Trophoblast cell (in vitro differentiated cells and primary cell): Measurements from ENCODE around the gene HTD2. TPM values are rescaled to one million over a fixed set of nuclear protein-coding genes. Genes with fewer than 3 reads are reported as not detected.

ENCODE experiments used
- DNase-seq, 2 donors: peaks; one replicate each; pipeline ENCODE4 v3.0.0-alpha.2; 2016
- H2AFZ ChIP-seq: 2 replicates; pipeline ENCODE4 v1.6.1; 2013; ENCODE audit warnings: low read length, moderate library complexity, mild to moderate bottlenecking; ENCODE audit not compliant: insufficient read depth, poor library complexity
- H2AK5ac ChIP-seq: 2 replicates; pipeline ENCODE4 v1.6.1; 2013; ENCODE audit warnings: mild to moderate bottlenecking, low read length
- H2BK120ac ChIP-seq: 2 replicates; pipeline ENCODE4 v1.6.1; 2013; ENCODE audit warnings: low read length, mild to moderate bottlenecking, moderate library complexity; ENCODE audit not compliant: insufficient read depth, poor library complexity
- H2BK12ac ChIP-seq: 2 replicates; pipeline ENCODE4 v1.6.1; 2013; ENCODE audit warnings: mild to moderate bottlenecking, low read length, moderate library complexity
- H2BK5ac ChIP-seq: 2 replicates; pipeline ENCODE4 v1.6.1; 2013; ENCODE audit warnings: low read length, low read depth, moderate library complexity, mild to moderate bottlenecking; ENCODE audit not compliant: poor library complexity
- H3K14ac ChIP-seq: 2 replicates; pipeline ENCODE4 v1.6.1; 2013; ENCODE audit warnings: mild to moderate bottlenecking, low read length
- H3K18ac ChIP-seq: 2 replicates; pipeline ENCODE4 v1.6.1; 2013; ENCODE audit warnings: mild to moderate bottlenecking, low read length
- H3K23ac ChIP-seq: 2 replicates; pipeline ENCODE4 v1.6.1; 2013; ENCODE audit warnings: low read length
- H3K27ac ChIP-seq: 2 replicates; pipeline ENCODE4 v1.5.1; 2013; ENCODE audit warnings: low read depth, mild to moderate bottlenecking, inconsistent platforms, low read length, moderate library complexity
- H3K27me3 ChIP-seq: 2 replicates; pipeline ENCODE4 v1.6.1; 2013; ENCODE audit warnings: inconsistent platforms, mild to moderate bottlenecking, low read length, moderate library complexity; ENCODE audit not compliant: insufficient read depth
- H3K36me3 ChIP-seq, 2 experiments: 1 replicate in 1 of 2; 2 replicates in 1 of 2; pipeline ENCODE4 v1.6.1; 2013; ENCODE audit warnings: low read length in 2 of 2, mild to moderate bottlenecking in 2 of 2, moderate library complexity in 1 of 2; ENCODE audit not compliant: insufficient read depth in 2 of 2, control insufficient read depth in 1 of 2
- H3K4ac ChIP-seq: 2 replicates; pipeline ENCODE4 v1.6.1; 2013; ENCODE audit warnings: low read depth, mild to moderate bottlenecking, low read length, moderate library complexity
- H3K4me1 ChIP-seq, 2 experiments: 1 replicate in 1 of 2; 2 replicates in 1 of 2; pipeline ENCODE4 v1.6.1; 2013; ENCODE audit warnings: low read length in 2 of 2, mild to moderate bottlenecking in 2 of 2, moderate library complexity in 1 of 2; ENCODE audit not compliant: insufficient read depth in 2 of 2, control insufficient read depth in 1 of 2
- H3K4me2 ChIP-seq: 2 replicates; pipeline ENCODE4 v1.6.1; 2013; ENCODE audit warnings: inconsistent platforms, mild to moderate bottlenecking, low read length, moderate library complexity
- H3K4me3 ChIP-seq: 2 replicates; pipeline ENCODE4 v1.5.1; 2013; ENCODE audit warnings: mild to moderate bottlenecking, low read depth, low read length, inconsistent platforms
- H3K79me1 ChIP-seq: one replicate; pipeline ENCODE4 v1.6.1; 2013; ENCODE audit warnings: low read length
- H3K79me2 ChIP-seq: 2 replicates; pipeline ENCODE4 v1.6.1; 2013; ENCODE audit warnings: low read length, mild to moderate bottlenecking; ENCODE audit not compliant: control insufficient read depth, insufficient read depth, poor library complexity
- H3K9ac ChIP-seq: 2 replicates; pipeline ENCODE4 v1.6.1; 2013; ENCODE audit warnings: mild to moderate bottlenecking, low read length
- H3K9me3 ChIP-seq: 2 replicates; pipeline ENCODE4 v1.6.1; 2013; ENCODE audit warnings: low read depth, mild to moderate bottlenecking, control low read depth, inconsistent platforms, low read length; ENCODE audit not compliant: insufficient read depth
- H4K12ac ChIP-seq: 2 replicates; pipeline ENCODE4 v1.6.1; 2013; ENCODE audit warnings: low read depth, mild to moderate bottlenecking, low read length, moderate library complexity
- H4K8ac ChIP-seq: 2 replicates; pipeline ENCODE4 v1.6.1; 2013; ENCODE audit warnings: low read depth, mild to moderate bottlenecking, low read length, moderate library complexity
- H4K91ac ChIP-seq: one replicate; pipeline ENCODE4 v1.6.1; 2013; ENCODE audit warnings: low read depth, mild to moderate bottlenecking, low read length, moderate library complexity
- WGBS: extraction: QIAGEN DNeasy Blood & Tissue Kit; methylation state at CpG from one replicate; pipeline ENCODE4 v1.1.7; 2013; ENCODE audit warnings: missing lambda C conversion rate; ENCODE audit not compliant: insufficient read length, insufficient coverage; ENCODE audit errors: extremely low coverage; 5-methylcytosine and 5-hydroxymethylcytosine counted together
- polyA plus RNA-seq: library from polyadenylated mRNA; stranded (reverse); fragments of 200-250 nt; gene quantifications from 2 replicates; pipeline ENCODE4 v1.2.3, GENCODE V29; 2013

The HTD2 gene
- 4.4 and 5.4 TPM in 2 replicates for polyA plus RNA-seq

DNA sequence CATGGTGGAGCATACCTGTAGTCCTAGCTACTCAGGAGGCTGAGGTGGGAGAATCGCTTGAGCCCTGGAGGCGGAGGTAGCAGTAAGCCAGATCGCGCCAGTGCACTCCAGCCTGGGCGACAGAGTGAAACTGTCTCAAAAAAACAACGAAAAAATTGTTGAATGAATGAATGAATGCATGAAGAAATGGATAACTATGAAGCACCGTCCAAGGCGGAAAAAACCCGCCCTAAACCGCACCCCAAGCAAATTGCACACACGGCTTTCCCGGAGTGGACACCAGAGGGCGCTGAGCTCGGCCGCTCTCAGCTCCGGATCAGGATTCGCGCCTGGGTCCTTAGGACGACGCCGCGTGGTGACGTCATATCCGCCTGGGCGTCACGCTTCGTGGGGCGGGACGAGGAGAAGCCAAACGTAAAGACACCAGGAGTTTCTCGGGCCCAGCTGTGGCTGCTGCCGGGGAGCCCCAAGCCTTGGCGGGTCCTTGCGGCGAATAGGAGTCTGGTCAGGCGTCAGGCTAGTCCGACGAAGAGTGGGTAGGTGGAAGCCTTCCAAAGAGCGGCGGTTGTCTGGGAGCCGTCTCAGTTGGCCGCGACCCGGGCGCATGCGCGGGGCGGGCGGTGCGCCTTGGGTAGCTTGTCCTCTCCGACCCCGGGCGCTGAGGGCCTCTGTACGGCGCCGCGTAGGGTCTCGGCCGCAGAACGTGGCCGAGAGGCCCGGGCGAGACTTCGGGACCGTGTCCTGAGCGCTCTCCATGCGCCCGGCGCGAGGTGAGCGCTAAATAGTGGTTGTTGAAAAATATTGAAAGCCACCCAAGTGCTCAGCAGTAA is at the start of gene HTD2, which contains the start of gene RPP14:
Gene HTD2, plus strand, starts transcription at position 639 of the 830 bp plus-strand sequence. CDS start 11,094 bp downstream, outside the sequence.
Gene RPP14, plus strand, starts transcription at position 364 of the 830 bp plus-strand sequence. CDS start 4,085 bp downstream, outside the sequence.
- Histone ChIP-seq H3K14ac (peak within 1 kb of the TSS; percentile 85), H3K36me3 (peaks cover 9 to 11% of the 10 kb centered on the region in 2 experiments), H3K9ac (peak within 1 kb of the TSS; percentile 97), H4K8ac (peak within 1 kb of the TSS; percentile 91), H4K91ac (peak within 1 kb of the TSS; percentile 89), H3K4me2 (peak within 1 kb of the TSS; percentile 82), H4K12ac (peak within 1 kb of the TSS; percentile 89), H3K9me3 (no peaks in the 10 kb centered on the region), H2AK5ac (no peak within 1 kb of the TSS), H3K27ac (peak within 1 kb of the TSS; percentile 93), H2BK120ac (peak within 1 kb of the TSS; percentile 78), H3K4me1 (peaks cover 3 to 6% of the 10 kb centered on the region in 2 experiments), H3K4me3 (peak within 1 kb of the TSS; percentile 92), H3K18ac (peak within 1 kb of the TSS; percentile 73), H3K79me1 (peaks cover 4% of the 10 kb centered on the region), H3K27me3 (no peaks in the 10 kb centered on the region), H3K79me2 (peaks cover 10% of the 10 kb centered on the region), H2AFZ (peak within 1 kb of the TSS; percentile 75), H3K23ac (no peak within 1 kb of the TSS), H3K4ac (peak within 1 kb of the TSS; percentile 73), H2BK12ac (no peak within 1 kb of the TSS), H2BK5ac (peak within 1 kb of the TSS; percentile 82)
- no CpG with 5 or more reads among the region's 71 CpGs for WGBS
- peak; percentile 98 to 100 for DNase-seq

DNA sequence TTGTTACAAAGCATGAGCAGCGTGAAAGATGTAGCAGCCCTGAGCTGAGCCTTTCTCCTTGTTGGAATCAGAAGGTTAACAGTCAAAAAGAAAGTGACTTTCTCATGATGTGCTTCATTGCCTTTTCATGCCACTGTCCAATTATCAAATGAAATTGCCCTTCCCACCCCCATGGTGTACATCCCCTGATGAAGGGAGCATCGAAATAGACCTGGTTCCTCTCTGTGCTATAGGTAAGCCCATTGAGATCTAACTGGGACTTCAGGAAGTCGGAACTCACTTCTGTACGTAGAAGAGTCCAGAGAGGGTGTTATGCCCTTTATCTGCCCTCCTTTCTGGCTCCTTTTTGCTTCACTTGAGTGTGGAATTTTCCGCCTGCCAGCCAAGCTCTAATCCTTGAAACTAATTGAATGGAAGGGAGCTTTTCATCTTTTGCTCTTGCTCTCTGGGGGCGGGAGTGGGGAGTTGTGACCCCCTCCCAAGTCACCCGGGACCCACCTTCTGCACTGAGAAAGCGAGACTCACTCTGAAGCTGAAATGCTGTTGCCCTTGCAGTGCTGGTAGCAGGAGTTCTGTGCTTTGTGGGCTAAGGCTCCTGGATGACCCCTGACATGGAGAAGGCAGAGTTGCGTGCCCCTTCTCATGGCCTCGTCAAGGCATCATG is 47.8 kb upstream of the HTD2 start:
- Histone ChIP-seq H3K4me1 (peaks cover 0 to 4% of the 10 kb centered on the region in 2 experiments), H2BK5ac (no peak overlapping the region), H3K4ac (no peak overlapping the region), H4K91ac (no peak overlapping the region), H4K8ac (no peak overlapping the region), H3K18ac (no peak overlapping the region), H3K27me3 (no peaks in the 10 kb centered on the region), H4K12ac (no peak overlapping the region), H3K27ac (no peak overlapping the region), H3K4me3 (no peak overlapping the region), H3K14ac (no peak overlapping the region), H2AFZ (no peak overlapping the region), H2BK120ac (no peak overlapping the region), H2AK5ac (no peak overlapping the region), H3K23ac (no peak overlapping the region), H3K79me1 (no peaks in the 10 kb centered on the region), H3K9me3 (no peaks in the 10 kb centered on the region), H3K9ac (no peak overlapping the region), H3K79me2 (no peaks in the 10 kb centered on the region), H3K36me3 (peaks cover 0 to 4% of the 10 kb centered on the region in 2 experiments), H3K4me2 (no peak overlapping the region), H2BK12ac (no peak overlapping the region)
- no peak for DNase-seq
- WGBS = no CpG with 5 or more reads among the region's 10 CpGs

DNA sequence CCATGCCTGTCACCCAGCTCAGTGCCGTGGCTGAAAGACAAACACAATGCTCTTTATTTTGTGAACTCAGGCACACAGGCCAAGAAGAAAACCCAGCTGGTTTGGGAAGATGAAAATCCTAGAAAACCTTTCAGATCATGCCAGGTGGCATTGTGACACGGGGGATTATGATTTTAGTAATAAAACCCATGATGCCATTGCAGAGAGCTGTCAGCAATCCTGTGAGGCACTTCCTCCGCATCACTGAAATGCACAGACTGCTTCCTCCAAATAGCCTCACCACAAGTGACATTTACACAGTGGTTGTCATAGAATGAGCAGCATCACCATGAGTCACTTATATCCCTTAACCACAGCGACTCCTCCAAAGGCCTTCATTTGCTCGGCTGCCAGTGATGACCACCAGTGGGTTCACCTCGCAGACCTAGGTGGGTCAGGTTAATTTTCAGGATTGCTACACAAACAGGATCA is 46.0 kb upstream of the HTD2 start:
- H2BK12ac ChIP-seq = no peak overlapping the region

DNA sequence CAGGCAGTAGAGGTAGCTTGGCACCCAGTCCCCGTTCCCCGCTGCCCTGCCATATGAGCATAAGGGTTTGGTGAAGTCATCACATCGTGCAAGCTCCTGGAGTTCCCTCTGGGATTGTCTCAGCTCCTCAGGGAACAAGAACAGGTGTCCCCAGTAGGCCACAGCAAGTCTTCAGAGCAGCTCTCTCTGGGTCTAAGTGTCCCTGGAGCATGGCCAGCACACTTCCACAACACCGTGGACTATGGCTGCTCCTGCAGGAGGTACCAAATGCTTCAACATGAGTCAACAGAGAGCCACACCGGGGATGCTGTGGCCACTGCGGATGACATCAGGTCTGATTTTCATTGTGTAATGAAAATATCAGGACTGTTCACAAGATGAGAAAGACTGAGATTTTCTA is 45.6 kb upstream of the HTD2 start:
- H3K9me3 ChIP-seq = no peaks in the 10 kb centered on the region
- no CpG with 5 or more reads among the region's 6 CpGs for WGBS

More for the DNA sequence above, 46.0 kb upstream of the HTD2 start:
- H4K8ac ChIP-seq = no peak overlapping the region
- peak in 1 of 2 donors; percentile 6 for DNase-seq
- no peak overlapping the region for H3K14ac ChIP-seq
- H4K12ac ChIP-seq = no peak overlapping the region
- H3K27ac ChIP-seq = no peak overlapping the region
- no peak overlapping the region for H3K4ac ChIP-seq
- no peak overlapping the region for H2BK5ac ChIP-seq
- H3K9me3 ChIP-seq = no peaks in the 10 kb centered on the region
- no peaks in the 10 kb centered on the region for H3K79me2 ChIP-seq
- no peak overlapping the region for H3K18ac ChIP-seq
- no peak overlapping the region for H3K9ac ChIP-seq
- H3K4me3 ChIP-seq = no peak overlapping the region
- H3K36me3 ChIP-seq = peaks cover 0 to 4% of the 10 kb centered on the region in 2 experiments
- H2AK5ac ChIP-seq = no peak overlapping the region
- no peak overlapping the region for H4K91ac ChIP-seq
- no peak overlapping the region for H2AFZ ChIP-seq
- H3K4me1 ChIP-seq = peaks cover 0 to 4% of the 10 kb centered on the region in 2 experiments
- no peaks in the 10 kb centered on the region for H3K79me1 ChIP-seq
- H3K4me2 ChIP-seq = no peak overlapping the region
- H2BK120ac ChIP-seq = no peak overlapping the region
- H3K27me3 ChIP-seq = no peaks in the 10 kb centered on the region
- WGBS = no CpG with 5 or more reads among the region's 6 CpGs
- no peak overlapping the region for H3K23ac ChIP-seq

More for the DNA sequence above, 45.6 kb upstream of the HTD2 start:
- H3K4me2 ChIP-seq = no peak overlapping the region
- H2BK5ac ChIP-seq = no peak overlapping the region
- H3K9ac ChIP-seq = no peak overlapping the region
- H3K79me1 ChIP-seq = no peaks in the 10 kb centered on the region
- H2AK5ac ChIP-seq = no peak overlapping the region
- H3K4ac ChIP-seq = no peak overlapping the region
- no peak overlapping the region for H4K91ac ChIP-seq
- no peak overlapping the region for H2BK120ac ChIP-seq
- H3K23ac ChIP-seq = no peak overlapping the region
- H2BK12ac ChIP-seq = no peak overlapping the region
- peaks cover 0 to 4% of the 10 kb centered on the region in 2 experiments for H3K4me1 ChIP-seq
- no peak for DNase-seq
- H3K18ac ChIP-seq = no peak overlapping the region
- H2AFZ ChIP-seq = no peak overlapping the region
- peaks cover 0 to 4% of the 10 kb centered on the region in 2 experiments for H3K36me3 ChIP-seq
- H4K12ac ChIP-seq = no peak overlapping the region
- H4K8ac ChIP-seq = no peak overlapping the region
- H3K27ac ChIP-seq = no peak overlapping the region
- no peaks in the 10 kb centered on the region for H3K79me2 ChIP-seq
- no peaks in the 10 kb centered on the region for H3K27me3 ChIP-seq
- H3K4me3 ChIP-seq = no peak overlapping the region
- H3K14ac ChIP-seq = no peak overlapping the region
